GM23248 (cell line): ENCODE results near the gene CCDC197. TPM values are rescaled to one million over a fixed set of nuclear protein-coding genes. Genes with fewer than 3 reads are reported as not detected.

Source experiments
- DNase-seq: peaks from one replicate; pipeline ENCODE4 v3.0.0-alpha.2; 2015
- H2AFZ ChIP-seq: fragments of 200-600 bp; sonication (generic); 2 replicates; pipeline ENCODE4 v1.6.1; 2016; ENCODE audit warnings: antibody characterized with exemption
- H3F3A ChIP-seq: fragments of 200-600 bp; sonication (generic); 2 replicates; pipeline ENCODE4 v1.6.1; 2016; ENCODE audit warnings: mild to moderate bottlenecking, antibody characterized with exemption, mixed run types; ENCODE audit not compliant: insufficient read depth
- H3K27ac ChIP-seq: fragments of 200-600 bp; sonication (generic); 2 replicates; pipeline ENCODE4 v1.5.1; 2016; ENCODE audit warnings: mild to moderate bottlenecking
- H3K27me3 ChIP-seq: fragments of 200-600 bp; sonication (generic); replicated peaks from 2 replicates; pipeline ENCODE4 v1.6.1; 2016; ENCODE audit warnings: mild to moderate bottlenecking; ENCODE audit not compliant: insufficient read depth
- H3K36me3 ChIP-seq: fragments of 200-600 bp; sonication (generic); 2 replicates; pipeline ENCODE4 v1.6.1; 2016; ENCODE audit warnings: low read depth, mild to moderate bottlenecking
- H3K4me1 ChIP-seq: fragments of 200-600 bp; sonication (generic); 2 replicates; pipeline ENCODE4 v1.6.1; 2016; ENCODE audit warnings: mild to moderate bottlenecking; ENCODE audit not compliant: insufficient read depth
- H3K4me2 ChIP-seq: fragments of 200-600 bp; sonication (generic); one replicate; pipeline ENCODE4 v1.6.1; 2016; ENCODE audit warnings: mild to moderate bottlenecking; ENCODE audit not compliant: unreplicated experiment
- H3K4me3 ChIP-seq: fragments of 200-600 bp; sonication (generic); 2 replicates; pipeline ENCODE4 v1.5.1; 2016; ENCODE audit warnings: mild to moderate bottlenecking
- H3K79me2 ChIP-seq: fragments of 200-600 bp; sonication (generic); 2 replicates; pipeline ENCODE4 v1.6.1; 2016; ENCODE audit warnings: mild to moderate bottlenecking; ENCODE audit not compliant: insufficient read depth
- H3K9ac ChIP-seq: fragments of 200-600 bp; sonication (generic); 2 replicates; pipeline ENCODE4 v1.6.1; 2016; ENCODE audit warnings: mild to moderate bottlenecking
- H3K9me2 ChIP-seq: fragments of 200-600 bp; sonication (generic); 2 replicates; pipeline ENCODE4 v1.6.1; 2016; ENCODE audit warnings: mixed run types, mild to moderate bottlenecking, moderate library complexity; ENCODE audit not compliant: insufficient read depth
- H3K9me3 ChIP-seq: fragments of 200-600 bp; sonication (generic); one replicate; pipeline ENCODE4 v1.6.1; 2017; ENCODE audit warnings: low read depth
- H4K20me1 ChIP-seq: fragments of 200-600 bp; sonication (generic); 2 replicates; pipeline ENCODE4 v1.6.0; 2016; ENCODE audit not compliant: insufficient read depth
- EZH2 ChIP-seq: fragments of 200-600 bp; sonication (generic); IDR thresholded peaks from 2 replicates; pipeline ENCODE4 v1.6.1; 2018; ENCODE audit warnings: antibody characterized with exemption, mild to moderate bottlenecking; ENCODE audit not compliant: insufficient read depth, poor library complexity, severe bottlenecking
- EZH2phosphoT487 ChIP-seq: fragments of 200-600 bp; sonication (generic); IDR thresholded peaks from 2 replicates; pipeline ENCODE4 v1.6.1; 2018; ENCODE audit warnings: antibody characterized with exemption, moderate library complexity, mild to moderate bottlenecking, low read depth; ENCODE audit not compliant: insufficient read depth
- WGBS, 2 experiments: methylation state at CpG; one replicate each; pipeline ENCODE4 v1.1.6; 2015 to 2017; ENCODE audit warnings: low lambda C conversion rate in 2 of 2, low coverage in 1 of 2; ENCODE audit errors: missing lambda C conversion rate in 2 of 2; 5-methylcytosine and 5-hydroxymethylcytosine counted together
- in situ Hi-C: fragments of 300-500 bp; cut with MboI; formaldehyde crosslinking; loops from 2 replicates; pipeline ENCODE4 v1.15.0; 2020
- polyA plus RNA-seq: library from polyadenylated mRNA; unstranded; fragments of >200 nt; fragmentation: Nextera tagmentation; extraction: Ambion mirVana; gene quantifications from 2 replicates; pipeline ENCODE4 v1.2.1, GENCODE V29; 2016
- total RNA-seq: library from RNA; depleted of rRNA; stranded (reverse); fragments of >200 nt; shearing (Covaris generic); gene quantifications from 2 replicates; pipeline ENCODE4 v1.2.3, GENCODE V29; 2014

The CCDC197 gene
- total and polyA plus RNA-seq, 2 experiments from 2014 or later, result not detected

- Histone ChIP-seq H3K79me2 (no peaks in the 10 kb centered on the region), H3K9ac (no peak overlapping the region), H3K36me3 (no peaks in the 10 kb centered on the region), H3K4me1 (no peaks in the 10 kb centered on the region), H3K27me3 (0 out of 2 replicates have a peak, but pooled peaks cover 6% of the 10 kb centered on the region), H3K4me3 (no peak overlapping the region), H3K9me3 (no peaks in the 10 kb centered on the region), H4K20me1 (no peaks in the 10 kb centered on the region), H3K4me2 (no peak overlapping the region), H3K27ac (no peak overlapping the region), H3F3A (no peaks in the 10 kb centered on the region), H3K9me2 (no peaks in the 10 kb centered on the region), H2AFZ (no peak overlapping the region)
- DNase-seq, result no peak
- in situ Hi-C loops, result no loop called here
- WGBS, 2 experiments, result 86 to 100% methylated on average over 1 to 3 of the region's 3 CpGs
- TF ChIP-seq EZH2phosphoT487 (no peak), EZH2 (no peak)
These were observed 44.3 kb upstream of the CCDC197 start for GRCh38 chr14:93952829-93953228.

GRCh38 chr14:93953263-93953662, 43.8 kb upstream of the CCDC197 start:
- no peaks in the 10 kb centered on the region for H3K9me3 ChIP-seq
- 0 out of 2 replicates have a peak, but pooled peaks cover 6% of the 10 kb centered on the region for H3K27me3 ChIP-seq
- H3K4me3 ChIP-seq, result no peak overlapping the region
- no peaks in the 10 kb centered on the region for H3K79me2 ChIP-seq
- no peaks in the 10 kb centered on the region for H3F3A ChIP-seq
- H2AFZ ChIP-seq, result no peak overlapping the region
- no peaks in the 10 kb centered on the region for H3K36me3 ChIP-seq
- no peak overlapping the region for H3K4me2 ChIP-seq
- H3K9me2 ChIP-seq, result no peaks in the 10 kb centered on the region
- no peak for DNase-seq
- 63% methylated on average over 14 of the region's 14 CpGs for WGBS, 2 experiments
- TF ChIP-seq EZH2phosphoT487 (no peak), EZH2 (no peak)
- no peak overlapping the region for H3K27ac ChIP-seq
- H3K9ac ChIP-seq, result no peak overlapping the region
- no peaks in the 10 kb centered on the region for H3K4me1 ChIP-seq
- no peaks in the 10 kb centered on the region for H4K20me1 ChIP-seq
- in situ Hi-C loops, result no loop called here

GRCh38 chr14:93953739-93954515, 43.2 kb upstream of the CCDC197 start:
- Histone ChIP-seq H3K4me1 (peaks cover under 1% of the 10 kb centered on the region; the same call in 1 of the 2 replicates), H3K27ac (no peak overlapping the region), H3K4me3 (no peak overlapping the region), H3K79me2 (no peaks in the 10 kb centered on the region), H3F3A (peaks cover 2% of the 10 kb centered on the region; the same call in 1 of the 2 replicates), H3K27me3 (0 out of 2 replicates have a peak, but pooled peaks cover 6% of the 10 kb centered on the region), H3K36me3 (no peaks in the 10 kb centered on the region), H3K9me2 (no peaks in the 10 kb centered on the region), H3K9me3 (no peaks in the 10 kb centered on the region), H4K20me1 (no peaks in the 10 kb centered on the region), H3K4me2 (no peak overlapping the region), H2AFZ (no peak overlapping the region), H3K9ac (no peak overlapping the region)
- WGBS, 2 experiments, result 92 to 96% methylated on average over 18 of the region's 18 CpGs
- no peak for DNase-seq
- in situ Hi-C loops, result no loop called here
- TF ChIP-seq EZH2phosphoT487, result no peak
- TF ChIP-seq EZH2, result no peak

GRCh38 chr14:93954516-93954830, 42.6 kb upstream of the CCDC197 start:
- in situ Hi-C loops, result no loop called here
- H3F3A ChIP-seq, result peaks cover 5% of the 10 kb centered on the region; the same call in 1 of the 2 replicates
- H3K4me2 ChIP-seq, result no peak overlapping the region
- no peaks in the 10 kb centered on the region for H4K20me1 ChIP-seq
- peaks cover 4% of the 10 kb centered on the region; the same call in 1 of the 2 replicates for H3K4me1 ChIP-seq
- no peak overlapping the region for H3K4me3 ChIP-seq
- no peaks in the 10 kb centered on the region for H3K9me3 ChIP-seq
- H2AFZ ChIP-seq, result no peak overlapping the region
- no peaks in the 10 kb centered on the region for H3K79me2 ChIP-seq
- 0 out of 2 replicates have a peak, but pooled peaks cover 6% of the 10 kb centered on the region for H3K27me3 ChIP-seq
- no peaks in the 10 kb centered on the region for H3K9me2 ChIP-seq
- no peak overlapping the region for H3K9ac ChIP-seq
- H3K36me3 ChIP-seq, result no peaks in the 10 kb centered on the region
- WGBS, 2 experiments, result 94 to 95% methylated on average over 4 of the region's 4 CpGs
- no peak for TF ChIP-seq EZH2phosphoT487
- TF ChIP-seq EZH2, result no peak
- no peak overlapping the region for H3K27ac ChIP-seq
- no peak for DNase-seq
